ENCODE measurements around the gene CHMP2A. TPM values are rescaled to one million over a fixed set of nuclear protein-coding genes. Genes with fewer than 3 reads are reported as not detected.

Gene CHMP2A
- total and polyA plus RNA-seq, 2 of the 13 experiments (the other 11 are each of a cell fraction or from before 2014, with no cell fraction given) = 49.7 to 55.0 TPM

DNA sequence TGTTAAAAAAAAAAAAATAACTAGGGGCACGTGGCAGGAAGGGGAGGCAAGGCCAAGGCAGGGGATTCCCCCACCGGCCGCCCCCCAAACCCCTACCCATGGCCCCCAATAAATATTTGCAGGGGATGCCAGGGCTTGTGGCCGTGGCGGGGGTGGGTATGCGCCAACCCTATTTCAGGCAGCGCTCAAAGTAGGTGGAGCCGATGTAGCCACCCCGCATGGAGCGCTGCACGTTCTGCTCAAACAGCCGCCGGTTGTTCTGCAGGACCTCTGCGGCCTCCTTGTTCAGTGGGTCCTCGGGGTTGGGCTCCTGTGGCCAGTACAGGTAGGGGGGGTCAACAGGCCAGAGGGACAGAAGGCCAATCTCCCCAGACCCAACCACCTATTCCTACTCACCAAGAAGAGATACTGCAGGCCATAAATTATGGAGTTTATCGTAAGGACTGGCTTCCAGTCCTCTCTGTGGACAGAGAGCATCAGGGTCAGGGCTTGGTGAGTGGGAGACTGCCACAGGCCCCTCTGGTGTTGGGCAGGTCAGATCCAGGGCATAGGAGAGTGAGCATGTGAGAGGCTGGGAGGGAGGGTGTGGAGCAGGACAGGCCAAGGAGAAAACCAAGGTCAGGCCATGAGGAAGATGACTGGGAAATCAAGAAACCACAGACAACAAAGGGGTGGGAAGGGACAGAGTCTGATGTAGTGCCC, 1.2 kb upstream of the CHMP2A start (continued):
- TF ChIP-seq E2F2 (CRISPR knock-in tag; IDR thresholded peaks at IDR 0.05; ENCODE audit: borderline replicate concordance) (no peak), ZNF737 (CRISPR knock-in tag; IDR thresholded peaks at IDR 0.05; ENCODE audit: borderline replicate concordance) (no peak), SAP130 (CRISPR knock-in tag; IDR thresholded peaks at IDR 0.05; ENCODE audit: low read depth) (no peak), SOX5 (CRISPR knock-in tag; IDR thresholded peaks at IDR 0.05; ENCODE audit: borderline replicate concordance) (no peak), ATF2 (CRISPR knock-in tag; IDR thresholded peaks at IDR 0.05) (no peak)
- TF ChIP-seq, protein P1, sequence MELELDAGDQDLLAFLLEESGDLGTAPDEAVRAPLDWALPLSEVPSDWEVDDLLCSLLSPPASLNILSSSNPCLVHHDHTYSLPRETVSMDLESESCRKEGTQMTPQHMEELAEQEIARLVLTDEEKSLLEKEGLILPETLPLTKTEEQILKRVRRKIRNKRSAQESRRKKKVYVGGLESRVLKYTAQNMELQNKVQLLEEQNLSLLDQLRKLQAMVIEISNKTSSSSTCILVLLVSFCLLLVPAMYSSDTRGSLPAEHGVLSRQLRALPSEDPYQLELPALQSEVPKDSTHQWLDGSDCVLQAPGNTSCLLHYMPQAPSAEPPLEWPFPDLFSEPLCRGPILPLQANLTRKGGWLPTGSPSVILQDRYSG (CRISPR knock-in tag; IDR thresholded peaks at IDR 0.05) = no peak

GRCh38 chr19:58555369-58555885, 522 bp upstream of the CHMP2A start:
- ATAC-seq = no peak
- peaks cover 10% of the 10 kb centered on the region; the same call in 1 of the 2 replicates for H4K20me1 ChIP-seq (ENCODE audit: insufficient read depth, low read length)
- H3K9me3 ChIP-seq (ENCODE audit: low read length) = no peaks in the 10 kb centered on the region
- FAIRE-seq = no peak
- no peaks in the 10 kb centered on the region for H3K27me3 ChIP-seq (ENCODE audit: control insufficient read depth in 1 of 2, insufficient read depth in 2 of 2, low read length in 2 of 2)
- H3K36me3 ChIP-seq (replicated peaks in 1 of 2; ENCODE audit: control insufficient read depth in 1 of 2, insufficient read depth in 2 of 2, low read length in 2 of 2) = peaks cover 11 to 31% of the 10 kb centered on the region in 2 experiments
- 79% methylated on average over 2 of the region's 4 CpGs for WGBS (ENCODE audit: low lambda C conversion rate)
- peak overlapping the region; percentile 71 for H3K9ac ChIP-seq (ENCODE audit: insufficient read depth, low read depth, low read length)
- H3K4me2 ChIP-seq (ENCODE audit: low read depth, low read length) = peak overlapping the region; percentile 68
- peaks cover 32% of the 10 kb centered on the region for H3K79me2 ChIP-seq (ENCODE audit: insufficient read depth, low read length)
- peak overlapping the region in 2 of 3 experiments; percentile 31 to 60; a peak in 4 of 6 replicates for H3K4me3 ChIP-seq (replicated peaks in 1 of 3; ENCODE audit: insufficient read depth in 1 of 3, low read depth in 2 of 3, low read length in 3 of 3)
- H3K27ac ChIP-seq (ENCODE audit: extremely low read length, insufficient read depth, low read length) = peak overlapping the region; percentile 59
- BruUV-seq (replicated peaks) = no TSS peak
- H3K4me1 ChIP-seq (ENCODE audit: insufficient read depth, low read length) = peaks cover 39% of the 10 kb centered on the region
- CTCF ChIA-PET (ENCODE audit: low intra/inter-chr PET ratio, low total read pairs) = no interaction called here
- in situ Hi-C loops (cut with HindIII; ENCODE audit: extremely low pct_ligation_motif_present, low pct_unique_long_range_greater_than_20kb) = no loop called here
- intact Hi-C loops (cut with micrococcal nuclease; ENCODE audit: unreplicated experiment) = no loop called here
- POLR2A ChIA-PET = interaction anchor here (0.8 to 3.5 kb wide), 7 partner anchors 11 to 193 kb away, joined by 3 to 58 read pairs (median 4); partner anchors contain the start of genes SLC27A5, TRIM28, ZBTB45 and ZNF497
- no peak overlapping the region for H2AFZ ChIP-seq (ENCODE audit: low read length)
- no peak for DNase-seq (ENCODE audit: low spot score)
- TF ChIP-seq ZNF160 (CRISPR knock-in tag; IDR thresholded peaks at IDR 0.05) (no peak), ELF4 (CRISPR knock-in tag; IDR thresholded peaks at IDR 0.05; ENCODE audit: borderline replicate concordance) (0 out of 2 replicates have a peak, but pooled peaks have one; percentile 18), ZNF747 (CRISPR knock-in tag; IDR thresholded peaks at IDR 0.05; ENCODE audit: borderline replicate concordance) (0 out of 2 replicates have a peak, but pooled peaks have one; percentile 11)
